ENCODE results near the gene BCL11B. TPM values are rescaled to one million over a fixed set of nuclear protein-coding genes. Genes with fewer than 3 reads are reported as not detected.

The BCL11B gene
- total and polyA plus RNA-seq, 11 donors = 0.04 to 2.1 (median 0.15) TPM; not detected in 3

- H3K4me3 ChIP-seq = no peak overlapping the region
- intact Hi-C loops (cut with DNase I) = no loop called here
- peaks cover 0 to 32% (median 5%) of the 10 kb centered on the region in 9 donors for H3K27me3 ChIP-seq
- DNase-seq (no peak), ATAC-seq (no peak)
- H3K4me1 ChIP-seq = peaks cover 0 to 11% (median 1%) of the 10 kb centered on the region in 12 donors
- no peak overlapping the region for H3K27ac ChIP-seq
- H3K36me3 ChIP-seq = no peaks in the 10 kb centered on the region
- 50 to 69% (median 54%) methylated on average over 6 of the region's 6 CpGs for WGBS, 4 donors
- TF ChIP-seq POLR2A (IDR thresholded peaks at IDR 0.05) (no peak), CTCF (IDR thresholded peaks at IDR 0.05) (no peak)
- no peaks in the 10 kb centered on the region for H3K9me3 ChIP-seq
These were observed 116.6 kb downstream of the BCL11B start for GRCh38 chr14:99155173-99156089.

GRCh38 chr14:99150236-99150635, 121.8 kb downstream of the BCL11B start:
- intact Hi-C loops (cut with DNase I) = no loop called here
- no peak for TF ChIP-seq POLR2A (IDR thresholded peaks at IDR 0.05)
- TF ChIP-seq CTCF (IDR thresholded peaks at IDR 0.05) = no peak
- peaks cover 0 to 27% (median 0%) of the 10 kb centered on the region in 9 donors for H3K27me3 ChIP-seq
- H3K4me3 ChIP-seq = no peak overlapping the region
- peaks cover 0 to 5% (median 0%) of the 10 kb centered on the region in 12 donors for H3K4me1 ChIP-seq
- DNase-seq = peak in 1 of 5 donors; percentile 2
- no peak overlapping the region for H3K27ac ChIP-seq
- H3K9me3 ChIP-seq = no peaks in the 10 kb centered on the region
- ATAC-seq = no peak
- no peaks in the 10 kb centered on the region for H3K36me3 ChIP-seq
- 50 to 65% (median 60%) methylated on average over 2 of the region's 2 CpGs for WGBS, 4 donors

- no peak for ATAC-seq
- TF ChIP-seq CTCF (IDR thresholded peaks at IDR 0.05) = no peak
- Histone ChIP-seq H3K27me3 (peaks cover 0 to 27% (median 0%) of the 10 kb centered on the region in 9 donors), H3K9me3 (no peaks in the 10 kb centered on the region), H3K27ac (no peak overlapping the region), H3K4me3 (no peak overlapping the region), H3K4me1 (no peaks in the 10 kb centered on the region), H3K36me3 (no peaks in the 10 kb centered on the region)
- DNase-seq = peak in 1 of 5 donors; percentile 7
- WGBS, 4 donors = 78 to 81% (median 79%) methylated on average over 20 to 22 of the region's 22 CpGs
- intact Hi-C loops (cut with DNase I) = no loop called here
These were observed 123.0 kb downstream of the BCL11B start for GRCh38 chr14:99148861-99149610.

GRCh38 chr14:99148131-99148530, 123.9 kb downstream of the BCL11B start:
- no peaks in the 10 kb centered on the region for H3K36me3 ChIP-seq
- DNase-seq (peak in 1 of 5 donors; percentile 11), ATAC-seq (no peak)
- intact Hi-C loops (cut with DNase I) = no loop called here
- no peak for TF ChIP-seq POLR2A (IDR thresholded peaks at IDR 0.05)
- TF ChIP-seq CTCF (IDR thresholded peaks at IDR 0.05) = no peak
- no peaks in the 10 kb centered on the region for H3K9me3 ChIP-seq
- no peaks in the 10 kb centered on the region for H3K4me1 ChIP-seq
- 80 to 93% (median 88%) methylated on average over 8 of the region's 8 CpGs for WGBS, 4 donors
- no peak overlapping the region for H3K27ac ChIP-seq
- no peak overlapping the region for H3K4me3 ChIP-seq
- H3K27me3 ChIP-seq = peaks cover 0 to 27% (median 0%) of the 10 kb centered on the region in 9 donors
